Tibial artery (tissue), 4 donors: Measurements from ENCODE around the gene CCDC167.

Source experiments
- DNase-seq, 2 donors: peaks; one replicate each; pipeline ENCODE4 v3.0.0-alpha.2; 2019
- H3K27ac ChIP-seq, 2 donors: fragments of 200-600 bp; sonication (generic) in 1 of 2; 1 replicate in 1 of 2; 2 replicates in 1 of 2; pipeline ENCODE4 v1.5.1; 2018 to 2019; ENCODE audit warnings: mild to moderate bottlenecking in 1 of 2
- H3K27me3 ChIP-seq, 2 donors: fragments of 200-600 bp; sonication (generic) in 1 of 2; one replicate each; pipeline versions ENCODE4 v1.5.1 to v1.6.0; 2016 to 2019
- H3K36me3 ChIP-seq, 3 donors: fragments of 200-600 bp; sonication (generic) in 2 of 3; one replicate each; pipeline ENCODE4 v1.5.1; 2016 to 2019; ENCODE audit warnings: mild to moderate bottlenecking in 2 of 3
- H3K4me1 ChIP-seq, 4 donors: fragments of 200-600 bp; sonication (generic) in 2 of 4; 1 replicate in 3 of 4; 2 replicates in 1 of 4; pipeline ENCODE4 v1.5.1; 2016 to 2019
- H3K4me3 ChIP-seq, 2 donors: fragments of 200-600 bp; sonication (generic) in 1 of 2; 1 replicate in 1 of 2; 2 replicates in 1 of 2; pipeline ENCODE4 v1.5.1; 2018 to 2019; ENCODE audit warnings: mild to moderate bottlenecking in 2 of 2
- H3K9me3 ChIP-seq, 3 donors: fragments of 200-600 bp; sonication (generic) in 1 of 3; one replicate each; pipeline ENCODE4 v1.5.1; 2016 to 2019
- intact Hi-C: fragments of 100-400 bp; cut with DNase I; formaldehyde crosslinking; loops from one replicate; pipeline ENCODE4 v1.15.0; 2023; ENCODE audit warnings: low total_unique reads
- TF ChIP-seq, protein P1 (sequence below), 2 experiments: fragments of 200-600 bp in 1 of 2; fragments of 450-650 bp in 1 of 2; IDR thresholded peaks; one replicate each; pipeline ENCODE4 v1.5.1; 2017 to 2019; ENCODE audit warnings: antibody characterized with exemption in 2 of 2, mild to moderate bottlenecking in 1 of 2, moderate library complexity in 1 of 2

CCDC167 gene

DNA sequence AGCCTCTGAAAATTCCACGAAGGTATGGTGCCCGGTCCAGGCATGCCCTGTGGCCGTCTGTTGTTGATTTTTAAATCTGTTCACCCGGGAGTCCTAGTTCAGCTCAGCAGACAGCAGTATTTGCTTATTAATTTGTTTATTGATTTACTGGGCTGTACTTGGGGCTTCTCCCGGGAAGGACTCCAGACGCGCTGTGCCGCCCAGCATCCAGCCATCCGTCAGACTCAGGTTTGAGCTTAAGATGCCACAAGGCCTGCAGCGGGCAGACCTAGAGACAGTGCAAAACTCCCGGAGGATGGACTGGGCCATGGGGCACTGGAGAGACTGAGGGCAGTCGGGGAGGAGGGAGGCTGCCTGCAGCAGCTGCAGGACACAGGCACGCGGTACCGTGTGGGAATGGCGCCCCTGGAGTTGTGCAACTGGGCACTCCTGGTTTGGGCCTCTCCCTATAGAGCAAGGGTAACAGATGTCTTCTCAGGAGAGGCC, 17.3 kb upstream of the CCDC167 start:
- peaks cover 0 to 16% (median 0%) of the 10 kb centered on the region in 4 donors for H3K4me1 ChIP-seq
- H3K9me3 ChIP-seq, result no peaks in the 10 kb centered on the region
- DNase-seq, result no peak
- no peaks in the 10 kb centered on the region for H3K36me3 ChIP-seq
- H3K27me3 ChIP-seq, result peaks cover 0 to 52% of the 10 kb centered on the region in 2 donors
- H3K27ac ChIP-seq, result no peak overlapping the region
- TF ChIP-seq, protein P1, sequence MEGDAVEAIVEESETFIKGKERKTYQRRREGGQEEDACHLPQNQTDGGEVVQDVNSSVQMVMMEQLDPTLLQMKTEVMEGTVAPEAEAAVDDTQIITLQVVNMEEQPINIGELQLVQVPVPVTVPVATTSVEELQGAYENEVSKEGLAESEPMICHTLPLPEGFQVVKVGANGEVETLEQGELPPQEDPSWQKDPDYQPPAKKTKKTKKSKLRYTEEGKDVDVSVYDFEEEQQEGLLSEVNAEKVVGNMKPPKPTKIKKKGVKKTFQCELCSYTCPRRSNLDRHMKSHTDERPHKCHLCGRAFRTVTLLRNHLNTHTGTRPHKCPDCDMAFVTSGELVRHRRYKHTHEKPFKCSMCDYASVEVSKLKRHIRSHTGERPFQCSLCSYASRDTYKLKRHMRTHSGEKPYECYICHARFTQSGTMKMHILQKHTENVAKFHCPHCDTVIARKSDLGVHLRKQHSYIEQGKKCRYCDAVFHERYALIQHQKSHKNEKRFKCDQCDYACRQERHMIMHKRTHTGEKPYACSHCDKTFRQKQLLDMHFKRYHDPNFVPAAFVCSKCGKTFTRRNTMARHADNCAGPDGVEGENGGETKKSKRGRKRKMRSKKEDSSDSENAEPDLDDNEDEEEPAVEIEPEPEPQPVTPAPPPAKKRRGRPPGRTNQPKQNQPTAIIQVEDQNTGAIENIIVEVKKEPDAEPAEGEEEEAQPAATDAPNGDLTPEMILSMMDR (IDR thresholded peaks at IDR 0.05), result no peak
- no peak overlapping the region for H3K4me3 ChIP-seq
- intact Hi-C loops, result no loop called here

DNA sequence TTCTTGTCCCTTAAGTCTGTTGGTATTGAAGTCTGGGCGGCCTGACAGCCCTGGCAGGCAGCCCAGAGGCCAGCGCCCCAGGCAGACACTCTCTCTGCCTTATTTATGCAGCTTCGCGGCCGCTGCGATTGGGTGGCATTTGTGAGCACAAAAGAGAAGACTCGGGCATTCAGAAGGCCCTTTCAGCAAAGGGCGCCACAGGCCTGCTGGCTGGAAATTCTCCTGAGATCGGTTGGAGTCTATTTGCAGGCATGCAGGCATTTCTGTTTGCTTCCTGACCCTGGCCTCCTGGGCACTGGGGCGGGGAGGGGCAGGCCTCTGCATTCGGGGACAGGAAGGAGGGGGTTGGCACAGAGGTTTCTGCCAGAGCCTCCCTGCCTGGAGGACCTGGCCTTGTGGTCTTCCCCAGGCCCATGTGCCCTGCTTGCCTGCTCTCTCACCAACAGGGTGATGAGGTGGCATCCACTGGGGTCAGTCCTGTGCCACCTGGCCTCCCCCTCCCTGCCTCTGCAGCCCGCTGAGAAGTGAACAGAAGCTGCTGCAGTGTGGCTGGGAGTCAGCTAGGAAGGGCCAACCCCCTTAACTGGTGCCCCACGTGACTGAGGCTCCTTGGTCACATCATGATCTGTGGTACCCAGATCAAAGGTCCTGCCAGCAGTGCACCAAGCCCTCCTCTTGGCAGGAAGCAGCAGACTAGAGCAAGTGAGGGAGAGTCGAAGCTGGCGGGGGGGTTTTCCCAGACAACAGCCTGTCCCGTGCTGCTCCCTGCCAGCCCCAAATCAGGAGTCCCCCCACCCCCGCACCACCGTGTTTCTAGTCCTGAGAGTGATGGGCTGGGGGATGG, 16.6 kb upstream of the CCDC167 start:
- TF ChIP-seq, protein P1 (IDR thresholded peaks at IDR 0.05), result no peak
- intact Hi-C loops, result no loop called here
- Histone ChIP-seq H3K27ac (no peak overlapping the region), H3K4me3 (no peak overlapping the region), H3K4me1 (peaks cover 0 to 16% (median 0%) of the 10 kb centered on the region in 4 donors), H3K27me3 (peaks cover 0 to 52% of the 10 kb centered on the region in 2 donors), H3K36me3 (no peaks in the 10 kb centered on the region), H3K9me3 (no peaks in the 10 kb centered on the region)
- no peak for DNase-seq

DNA sequence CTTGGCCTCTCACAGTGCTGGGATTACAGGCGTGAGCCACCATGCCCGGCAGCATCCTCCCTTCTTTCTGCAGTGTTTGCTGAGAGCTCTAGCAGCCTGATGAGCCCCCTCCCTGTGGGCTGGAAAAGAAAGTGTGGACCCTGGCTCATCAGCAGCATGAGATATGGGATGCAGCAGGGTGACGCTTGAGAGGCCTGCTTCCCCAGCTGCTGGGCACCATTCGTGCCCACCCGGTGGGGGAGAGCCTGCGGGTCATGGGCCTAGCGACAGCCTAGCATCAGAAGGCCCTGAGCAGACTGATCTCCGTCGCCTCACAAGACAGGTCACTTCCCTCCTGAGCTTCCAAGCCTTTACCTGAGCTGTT, 16.0 kb upstream of the CCDC167 start:
- no peak for DNase-seq
- H3K4me1 ChIP-seq, result peaks cover 0 to 16% (median 0%) of the 10 kb centered on the region in 4 donors
- TF ChIP-seq, protein P1 (IDR thresholded peaks at IDR 0.05), result no peak
- no peak overlapping the region for H3K27ac ChIP-seq
- no peaks in the 10 kb centered on the region for H3K36me3 ChIP-seq
- H3K27me3 ChIP-seq, result peaks cover 0 to 49% of the 10 kb centered on the region in 2 donors
- no peak overlapping the region for H3K4me3 ChIP-seq
- H3K9me3 ChIP-seq, result no peaks in the 10 kb centered on the region
- intact Hi-C loops, result no loop called here

DNA sequence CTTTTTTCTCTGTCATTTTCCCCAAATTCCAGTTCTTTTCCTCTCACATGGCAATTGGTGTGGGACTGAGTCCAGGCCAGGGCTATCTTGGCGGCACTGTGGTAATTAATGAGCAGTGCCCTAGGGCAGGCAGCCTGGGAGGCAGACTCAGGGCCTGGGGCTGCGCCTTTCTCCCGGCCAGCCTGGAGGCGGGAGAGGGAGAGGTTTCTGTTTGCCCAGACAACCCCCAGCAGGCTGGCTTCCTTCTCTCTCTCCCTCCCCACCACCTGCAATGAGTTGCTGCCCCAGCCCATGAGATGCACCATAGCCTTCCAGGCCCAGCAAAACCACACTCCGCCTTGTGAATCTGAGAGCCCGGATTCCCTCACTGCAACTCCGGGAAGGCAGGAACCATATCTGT, 15.1 kb upstream of the CCDC167 start:
- Histone ChIP-seq H3K36me3 (no peaks in the 10 kb centered on the region), H3K4me3 (no peak overlapping the region), H3K4me1 (peaks cover 0 to 16% (median 0%) of the 10 kb centered on the region in 4 donors), H3K27ac (no peak overlapping the region), H3K9me3 (no peaks in the 10 kb centered on the region), H3K27me3 (peaks cover 0 to 47% of the 10 kb centered on the region in 2 donors)
- DNase-seq, result no peak
- TF ChIP-seq, protein P1 (IDR thresholded peaks at IDR 0.05), result no peak
- intact Hi-C loops, result no loop called here

DNA sequence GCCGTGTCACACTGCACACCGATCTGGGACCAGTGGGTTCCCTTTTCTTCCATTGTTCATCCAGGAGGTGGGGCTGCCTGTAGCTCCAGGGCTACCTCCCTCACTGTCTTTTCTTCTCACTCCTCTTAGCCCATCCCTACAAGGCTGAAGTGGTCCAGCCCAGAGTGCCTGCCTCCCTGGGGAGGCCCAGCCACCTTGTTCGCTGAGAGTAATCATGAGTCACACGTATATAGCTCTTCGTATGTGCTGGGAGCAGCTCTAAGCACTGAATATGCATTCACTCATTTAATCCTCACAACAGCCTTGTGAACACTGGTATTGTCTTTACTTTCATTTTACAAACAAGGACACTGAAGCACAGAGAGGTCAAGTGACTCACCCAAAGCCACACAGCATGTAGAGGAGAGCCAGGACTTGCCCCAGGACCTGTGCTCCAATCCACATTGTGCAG, 14.7 kb upstream of the CCDC167 start:
- no peaks in the 10 kb centered on the region for H3K36me3 ChIP-seq
- TF ChIP-seq, protein P1 (IDR thresholded peaks at IDR 0.05), result no peak
- no peak for DNase-seq
- intact Hi-C loops, result no loop called here
- no peak overlapping the region for H3K4me3 ChIP-seq
- H3K27me3 ChIP-seq, result peaks cover 0 to 47% of the 10 kb centered on the region in 2 donors
- H3K27ac ChIP-seq, result no peak overlapping the region
- peaks cover 0 to 16% (median 0%) of the 10 kb centered on the region in 4 donors for H3K4me1 ChIP-seq
- no peaks in the 10 kb centered on the region for H3K9me3 ChIP-seq
